WTC11 (cell line): Measurements from ENCODE around the gene KCNIP1. TPM values are rescaled to one million over a fixed set of nuclear protein-coding genes. Genes with fewer than 3 reads are reported as not detected.

Experiments used
- ATAC-seq: fragments of 200-7000 bp; cut with Tn5 transposase; 2 replicates; pipeline ENCODE4 v1.10.0; 2021; ENCODE audit warnings: mild to moderate bottlenecking, moderate library complexity
- CTCF ChIA-PET: fragments of 300-600 bp; sonication (Branson Sonifier 250); formaldehyde crosslinking; loops from one replicate; lab custom pipeline; 2021; ENCODE audit warnings: antibody characterized with exemption; lab: Charles Lee
- POLR2A ChIA-PET: fragments of 350-600 bp; sonication (Branson Sonifier 250); formaldehyde crosslinking; loops from one replicate; lab custom pipeline; 2021; ENCODE audit warnings: antibody characterized with exemption; lab: Charles Lee
- DNase-seq: peaks from one replicate; pipeline ENCODE4 v3.0.0; 2021; ENCODE audit warnings: low spot score
- H3K27ac Mint-ChIP-seq: 2 replicates; pipeline ENCODE4 v1.8.0; 2021; ENCODE audit warnings: mixed read lengths
- H3K27me3 Mint-ChIP-seq: 2 replicates; pipeline ENCODE4 v1.8.0; 2021; ENCODE audit warnings: low read depth, mild to moderate bottlenecking, moderate library complexity, mixed read lengths
- H3K36me3 Mint-ChIP-seq: 2 replicates; pipeline ENCODE4 v1.8.0; 2021; ENCODE audit warnings: mixed read lengths
- H3K4me1 Mint-ChIP-seq: 2 replicates; pipeline ENCODE4 v1.8.0; 2022; ENCODE audit warnings: mixed read lengths
- H3K4me3 Mint-ChIP-seq: 2 replicates; pipeline ENCODE4 v1.8.0; 2021; ENCODE audit warnings: mild to moderate bottlenecking, moderate library complexity, mixed read lengths
- H3K9me3 Mint-ChIP-seq: 2 replicates; pipeline ENCODE4 v1.8.0; 2021; ENCODE audit warnings: mixed read lengths
- CREB1 ChIP-seq: sonication (generic); formaldehyde crosslinking; IDR thresholded peaks from 2 replicates; pipeline ENCODE4 v1.8.0; 2023; ENCODE audit warnings: mild to moderate bottlenecking, missing genetic modification reagents
- ETV6 ChIP-seq: sonication (generic); formaldehyde crosslinking; IDR thresholded peaks from 2 replicates; pipeline ENCODE4 v1.8.1; 2022; ENCODE audit warnings: mild to moderate bottlenecking, missing genetic modification reagents
- GABPB1 ChIP-seq: sonication (generic); formaldehyde crosslinking; IDR thresholded peaks from 2 replicates; pipeline ENCODE4 v1.8.1; 2023; ENCODE audit warnings: mild to moderate bottlenecking, missing genetic modification reagents
- HMGA2 ChIP-seq: fragments of 250-450 bp; sonication (Bioruptor Pico); IDR thresholded peaks from 2 replicates; pipeline ENCODE4 v1.4.0; 2021; ENCODE audit warnings: mild to moderate bottlenecking, moderate library complexity
- NFE2L1 ChIP-seq: sonication (generic); formaldehyde crosslinking; IDR thresholded peaks from 2 replicates; pipeline ENCODE4 v1.8.1; 2023; ENCODE audit warnings: missing genetic modification reagents
- NR1H2 ChIP-seq: sonication (generic); formaldehyde crosslinking; IDR thresholded peaks from 2 replicates; pipeline ENCODE4 v1.9.0; 2021; ENCODE audit warnings: mild to moderate bottlenecking, moderate library complexity, missing genetic modification reagents
- PRRX2 ChIP-seq: fragments of 250-450 bp; sonication (Bioruptor Pico); IDR thresholded peaks from 2 replicates; pipeline ENCODE4 v1.8.0; 2021; ENCODE audit warnings: mild to moderate bottlenecking
- STAT6 ChIP-seq: sonication (generic); formaldehyde crosslinking; conservative IDR thresholded peaks from 2 replicates; pipeline ENCODE4 v1.8.1; 2023; ENCODE audit warnings: mild to moderate bottlenecking, low read depth, missing genetic modification reagents, moderate library complexity
- TCF7 ChIP-seq: sonication (generic); formaldehyde crosslinking; IDR thresholded peaks from 2 replicates; pipeline ENCODE4 v1.8.0; 2022; ENCODE audit warnings: mild to moderate bottlenecking, low read depth, missing genetic modification reagents, moderate library complexity
- ZNF532 ChIP-seq: fragments of 250-450 bp; sonication (Bioruptor Pico); IDR thresholded peaks from 2 replicates; pipeline ENCODE4 v1.9.0; 2021; ENCODE audit warnings: mild to moderate bottlenecking, borderline replicate concordance
- ZNF671 ChIP-seq: fragments of 250-450 bp; sonication (Bioruptor Pico); IDR thresholded peaks from 2 replicates; pipeline ENCODE4 v1.8.0; 2021; ENCODE audit warnings: mild to moderate bottlenecking
- total RNA-seq: library from RNA; stranded (reverse); gene quantifications from 3 replicates; pipeline ENCODE4 v1.2.3, GENCODE V29; 2021
- TF ChIP-seq, protein P1 (sequence below): sonication (generic); formaldehyde crosslinking; IDR thresholded peaks from 2 replicates; pipeline ENCODE4 v1.8.1; 2022; ENCODE audit warnings: mild to moderate bottlenecking, moderate library complexity, missing genetic modification reagents
- TF ChIP-seq, protein P2 (sequence below): fragments of 250-450 bp; sonication (Bioruptor Pico); conservative IDR thresholded peaks from 2 replicates; pipeline ENCODE4 v1.9.0; 2021; ENCODE audit warnings: mild to moderate bottlenecking
- TF ChIP-seq, protein P3 (sequence below): fragments of 250-450 bp; sonication (Bioruptor Pico); IDR thresholded peaks from 2 replicates; pipeline ENCODE4 v2.1.2; 2022; ENCODE audit warnings: mild to moderate bottlenecking, moderate library complexity

Gene KCNIP1
- total RNA-seq, 1 experiment from 2014 or later, result 0.59 TPM

DNA sequence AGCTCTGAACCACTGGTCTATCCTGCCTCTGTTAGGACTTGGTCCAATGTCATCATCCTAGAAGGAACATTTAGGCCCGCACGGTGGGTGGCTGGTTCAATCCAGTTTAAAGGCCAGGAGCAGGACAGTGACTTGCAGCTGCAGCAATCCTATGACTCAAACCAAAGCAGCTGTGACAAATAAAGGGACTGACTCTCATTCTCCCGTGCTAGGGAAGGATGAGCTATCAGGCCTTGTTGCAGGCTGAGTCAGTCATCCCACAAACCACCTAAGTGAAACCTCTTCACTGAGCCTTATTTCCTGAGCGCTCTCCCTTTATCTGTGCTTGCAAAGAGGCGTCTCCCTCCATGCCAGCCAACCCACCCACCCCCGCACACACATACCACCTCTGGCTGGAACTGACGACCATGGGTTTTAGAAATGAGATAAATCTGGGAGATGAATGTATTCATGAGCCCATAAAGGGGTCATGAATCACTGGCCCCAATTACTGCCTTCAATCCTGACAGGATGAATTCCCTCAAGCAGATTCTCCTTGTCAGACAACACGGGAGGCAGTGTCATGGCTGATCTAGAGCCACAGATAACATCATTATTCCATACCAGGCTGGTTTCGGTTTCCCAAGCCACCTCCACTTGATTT is 93.4 kb downstream of the KCNIP1 start:
- ATAC-seq, result no peak
- H3K9me3 Mint-ChIP-seq, result no peaks in the 10 kb centered on the region
- no peak overlapping the region for H3K4me3 Mint-ChIP-seq
- ChIA-PET CTCF (interaction anchor here (1.1 to 3.0 kb wide), 7 partner anchors 28 to 162 kb away, joined by 3 to 13 read pairs (median 6); no protein-coding TSS in a partner anchor), POLR2A (no interaction called here)
- H3K36me3 Mint-ChIP-seq, result no peaks in the 10 kb centered on the region
- TF ChIP-seq HMGA2 (no peak), PRRX2 (no peak), GABPB1 (no peak), NFE2L1 (no peak), CREB1 (CRISPR knock-in tag) (no peak), ZNF671 (CRISPR knock-in tag) (no peak), NR1H2 (CRISPR knock-in tag) (no peak), ZNF532 (CRISPR knock-in tag) (no peak), STAT6 (CRISPR knock-in tag) (no peak), TCF7 (no peak), ETV6 (no peak)
- TF ChIP-seq, protein P1, sequence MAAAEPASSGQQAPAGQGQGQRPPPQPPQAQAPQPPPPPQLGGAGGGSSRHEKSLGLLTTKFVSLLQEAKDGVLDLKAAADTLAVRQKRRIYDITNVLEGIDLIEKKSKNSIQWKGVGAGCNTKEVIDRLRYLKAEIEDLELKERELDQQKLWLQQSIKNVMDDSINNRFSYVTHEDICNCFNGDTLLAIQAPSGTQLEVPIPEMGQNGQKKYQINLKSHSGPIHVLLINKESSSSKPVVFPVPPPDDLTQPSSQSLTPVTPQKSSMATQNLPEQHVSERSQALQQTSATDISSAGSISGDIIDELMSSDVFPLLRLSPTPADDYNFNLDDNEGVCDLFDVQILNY (CRISPR knock-in tag), result no peak
- TF ChIP-seq, protein P2, sequence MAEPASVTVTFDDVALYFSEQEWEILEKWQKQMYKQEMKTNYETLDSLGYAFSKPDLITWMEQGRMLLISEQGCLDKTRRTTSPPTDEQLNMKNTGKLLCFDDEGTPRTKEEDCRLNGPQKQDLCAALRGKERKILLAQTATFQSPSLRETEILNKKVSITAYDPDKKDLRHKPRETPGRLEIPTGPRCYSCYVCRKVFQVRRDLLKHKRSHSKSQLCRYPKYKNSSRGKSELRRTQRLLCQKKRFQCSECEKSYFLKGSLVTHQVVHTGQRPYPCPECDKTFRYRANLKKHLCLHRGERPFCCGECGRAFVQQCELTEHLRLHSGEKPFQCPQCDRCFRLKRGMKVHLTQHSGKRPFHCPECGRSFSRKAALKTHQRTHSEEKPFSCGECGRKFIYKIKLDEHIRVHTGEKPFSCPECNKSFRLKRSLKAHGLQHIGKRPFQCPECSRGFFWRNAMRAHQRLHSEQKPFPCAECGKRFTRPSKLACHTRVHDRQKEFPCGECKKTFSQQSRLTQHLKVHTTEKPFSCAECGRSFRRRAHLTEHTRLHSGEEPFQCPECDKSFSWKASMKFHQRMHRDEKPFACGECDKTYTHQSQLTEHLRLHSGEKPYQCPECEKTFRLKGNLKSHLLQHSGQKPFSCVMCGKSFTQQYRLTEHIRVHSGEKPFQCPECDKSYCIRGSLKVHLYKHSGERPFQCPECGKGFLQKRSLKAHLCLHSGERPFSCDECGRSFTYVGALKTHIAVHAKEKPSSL (CRISPR knock-in tag), result no peak
- TF ChIP-seq, protein P3, sequence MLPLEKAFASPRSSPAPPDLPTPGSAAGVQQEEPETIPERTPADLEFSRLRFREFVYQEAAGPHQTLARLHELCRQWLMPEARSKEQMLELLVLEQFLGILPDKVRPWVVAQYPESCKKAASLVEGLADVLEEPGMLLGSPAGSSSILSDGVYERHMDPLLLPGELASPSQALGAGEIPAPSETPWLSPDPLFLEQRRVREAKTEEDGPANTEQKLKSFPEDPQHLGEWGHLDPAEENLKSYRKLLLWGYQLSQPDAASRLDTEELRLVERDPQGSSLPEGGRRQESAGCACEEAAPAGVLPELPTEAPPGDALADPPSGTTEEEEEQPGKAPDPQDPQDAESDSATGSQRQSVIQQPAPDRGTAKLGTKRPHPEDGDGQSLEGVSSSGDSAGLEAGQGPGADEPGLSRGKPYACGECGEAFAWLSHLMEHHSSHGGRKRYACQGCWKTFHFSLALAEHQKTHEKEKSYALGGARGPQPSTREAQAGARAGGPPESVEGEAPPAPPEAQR (CRISPR knock-in tag), result no peak
- H3K27ac Mint-ChIP-seq, result no peak overlapping the region
- H3K27me3 Mint-ChIP-seq, result no peaks in the 10 kb centered on the region
- H3K4me1 Mint-ChIP-seq, result no peaks in the 10 kb centered on the region
- no peak for DNase-seq
